HCT116 (cell line): Measurements from ENCODE around the gene LBR. TPM values are rescaled to one million over a fixed set of nuclear protein-coding genes. Genes with fewer than 3 reads are reported as not detected.

Source experiments
- ATAC-seq: fragments of 200-7000 bp; cut with Tn5 transposase; 2 replicates; pipeline ENCODE4 v1.9.1; 2020; ENCODE audit warnings: mild to moderate bottlenecking, moderate library complexity
- BruUV-seq: library from RNA; stranded (reverse); fragments of 400-500 nt; replicated peaks from 2 replicates; lab custom pipeline; 2021; lab: Mats Ljungman, UMichigan
- CTCF ChIA-PET: fragments of 300-600 bp; sonication (Branson Sonifier 250); formaldehyde crosslinking; loops from one replicate; lab custom pipeline; 2021; ENCODE audit warnings: antibody characterized with exemption; lab: Charles Lee
- POLR2A ChIA-PET: fragments of 300-600, 350-600 bp; sonication (Branson Sonifier 250); formaldehyde crosslinking; loops from one replicate; lab custom pipeline; 2021; ENCODE audit warnings: antibody characterized with exemption; lab: Charles Lee
- RAD21 ChIA-PET, 2 experiments: fragments of 300-600 bp; sonication (Branson Sonifier 250); formaldehyde crosslinking; loops; one replicate each; lab custom pipeline; 2023; ENCODE audit warnings: low total read pairs in 2 of 2; ENCODE audit not compliant: uncharacterized antibody in 2 of 2, unreplicated experiment in 2 of 2, low non-redundant PET in 1 of 2; lab: Charles Lee
- DNase-seq: peaks from one replicate; pipeline ENCODE4 v3.0.0-alpha.2; 2010; ENCODE audit warnings: low read depth, low spot score
- H2AFZ ChIP-seq: fragments of 200-600 bp; shearing (Covaris generic), sonication (generic); 2 replicates; pipeline ENCODE4 v1.6.1; 2017; ENCODE audit warnings: low read depth, mixed run types, mixed read lengths, antibody characterized with exemption, low read length; ENCODE audit not compliant: poor library complexity, severe bottlenecking
- H3K27ac ChIP-seq: 2 replicates; pipeline ENCODE4 v1.5.1; 2012; ENCODE audit warnings: low read depth, low read length
- H3K27me3 ChIP-seq: fragments of 200-600 bp; sonication (generic); 2 replicates; pipeline ENCODE4 v1.6.1; 2016; ENCODE audit warnings: mixed run types, low read length, mixed read lengths; ENCODE audit not compliant: insufficient read depth
- H3K36me3 ChIP-seq, 2 experiments: fragments of 200-500 bp in 1 of 2; fragments of 200-600 bp in 1 of 2; sonication (Bioruptor generic) in 1 of 2; sonication (generic) in 1 of 2; 2 replicates each; pipeline versions ENCODE4 v1.5.1 to v1.6.1; 2014 to 2016; ENCODE audit warnings: low read length in 2 of 2, inconsistent platforms in 1 of 2, mixed read lengths in 1 of 2, mixed run types in 1 of 2; ENCODE audit not compliant: insufficient read depth in 2 of 2, control insufficient read depth in 1 of 2
- H3K4me1 ChIP-seq, 2 experiments: fragments of 200-600 bp in 1 of 2; sonication (generic) in 1 of 2; 2 replicates each; pipeline versions ENCODE4 v1.5.1 to v1.6.1; 2012 to 2017; ENCODE audit warnings: low read length in 2 of 2, inconsistent platforms in 1 of 2, mild to moderate bottlenecking in 1 of 2, mixed read lengths in 1 of 2, mixed run types in 1 of 2, moderate library complexity in 1 of 2; ENCODE audit not compliant: insufficient read depth in 2 of 2, control insufficient read depth in 1 of 2
- H3K4me2 ChIP-seq: fragments of 200-600 bp; sonication (generic); 2 replicates; pipeline ENCODE4 v1.6.1; 2017; ENCODE audit warnings: mixed run types, low read length, mixed read lengths
- H3K4me3 ChIP-seq, 2 experiments: fragments of 200-600 bp in 1 of 2; sonication (generic) in 1 of 2; replicated peaks in 1 of 2; 2 replicates each; pipeline ENCODE4 v1.5.1; 2011 to 2016; ENCODE audit warnings: low read length in 2 of 2, control low read depth in 1 of 2, low read depth in 1 of 2, mild to moderate bottlenecking in 1 of 2, mixed read lengths in 1 of 2, mixed run types in 1 of 2
- H3K79me2 ChIP-seq: fragments of 200-600 bp; sonication (generic); 2 replicates; pipeline ENCODE4 v1.6.1; 2017; ENCODE audit warnings: mild to moderate bottlenecking, mixed run types, low read length, moderate library complexity, mixed read lengths; ENCODE audit not compliant: insufficient read depth
- H3K9ac ChIP-seq: fragments of 200-600 bp; sonication (generic); 2 replicates; pipeline ENCODE4 v1.6.1; 2016; ENCODE audit warnings: low read length, mixed read lengths
- H3K9me2 ChIP-seq: fragments of 200-600 bp; sonication (generic), shearing (Covaris generic); 2 replicates; pipeline ENCODE4 v1.6.1; 2017; ENCODE audit warnings: mixed run types, mild to moderate bottlenecking, moderate library complexity; ENCODE audit not compliant: insufficient read depth
- H3K9me3 ChIP-seq, 2 experiments: fragments of 200-500 bp in 1 of 2; fragments of 200-600 bp in 1 of 2; sonication (Bioruptor generic) in 1 of 2; sonication (generic) in 1 of 2; 2 replicates each; pipeline ENCODE4 v1.6.1; 2014 to 2017; ENCODE audit warnings: low read length in 2 of 2, mixed read lengths in 2 of 2, inconsistent platforms in 1 of 2, low read depth in 1 of 2, mild to moderate bottlenecking in 1 of 2, mixed run types in 1 of 2, moderate library complexity in 1 of 2; ENCODE audit not compliant: control insufficient read depth in 1 of 2, insufficient read depth in 1 of 2
- H4K20me1 ChIP-seq: fragments of 200-600 bp; sonication (generic), shearing (Covaris generic); 2 replicates; pipeline ENCODE4 v1.6.1; 2017; ENCODE audit warnings: mixed run types, mild to moderate bottlenecking, moderate library complexity; ENCODE audit not compliant: insufficient read depth
- CTCF ChIP-seq, 3 experiments: fragments of 200-600 bp in 1 of 3; sonication (generic) in 1 of 3; IDR thresholded peaks in 2 of 3; conservative IDR thresholded peaks in 1 of 3; 2 replicates each; pipeline ENCODE4 v1.5.1; 2012 to 2017; ENCODE audit warnings: low read depth in 2 of 3, low read length in 2 of 3, antibody characterized with exemption in 1 of 3, borderline replicate concordance in 1 of 3, control low read depth in 1 of 3, mild to moderate bottlenecking in 1 of 3, mixed read lengths in 1 of 3, mixed run types in 1 of 3, moderate library complexity in 1 of 3; ENCODE audit not compliant: insufficient read depth in 1 of 3
- EGR1 ChIP-seq: IDR thresholded peaks from 2 replicates; pipeline ENCODE4 v1.6.1; 2012; ENCODE audit warnings: low read depth
- ELF1 ChIP-seq: IDR thresholded peaks from 2 replicates; pipeline ENCODE4 v1.6.1; 2012; ENCODE audit warnings: low read depth, borderline replicate concordance
- EZH2phosphoT487 ChIP-seq: fragments of 200-600 bp; IDR thresholded peaks from 2 replicates; pipeline ENCODE4 v1.6.1; 2018; ENCODE audit warnings: antibody characterized with exemption, borderline replicate concordance
- JUND ChIP-seq: IDR thresholded peaks from 2 replicates; pipeline ENCODE4 v1.6.1; 2012
- MAX ChIP-seq: IDR thresholded peaks from 2 replicates; pipeline ENCODE4 v1.6.1; 2012
- POLR2A ChIP-seq: IDR thresholded peaks from 2 replicates; pipeline ENCODE4 v1.7.0; 2011; ENCODE audit warnings: borderline replicate concordance; ENCODE audit not compliant: insufficient read depth, insufficient read length; ENCODE audit errors: extremely low read depth
- POLR2AphosphoS5 ChIP-seq: IDR thresholded peaks from 2 replicates; pipeline ENCODE4 v1.6.1; 2011; ENCODE audit warnings: mild to moderate bottlenecking, low read depth, low read length, moderate library complexity
- RAD21 ChIP-seq: IDR thresholded peaks from 2 replicates; pipeline ENCODE4 v1.6.1; 2012; ENCODE audit warnings: low read depth, mild to moderate bottlenecking
- REST ChIP-seq: IDR thresholded peaks from 2 replicates; pipeline ENCODE4 v1.6.1; 2012; ENCODE audit warnings: low read depth
- SIN3A ChIP-seq: IDR thresholded peaks from 2 replicates; pipeline ENCODE4 v1.6.1; 2012; ENCODE audit warnings: low read depth
- SP1 ChIP-seq: IDR thresholded peaks from 2 replicates; pipeline ENCODE4 v1.6.1; 2012; ENCODE audit warnings: low read depth
- SRF ChIP-seq: IDR thresholded peaks from 2 replicates; pipeline ENCODE4 v1.6.1; 2012; ENCODE audit warnings: low read depth
- TCF7L2 ChIP-seq: IDR thresholded peaks from 2 replicates; pipeline ENCODE4 v1.7.0; 2011; ENCODE audit warnings: borderline replicate concordance, inconsistent platforms; ENCODE audit not compliant: insufficient read depth, insufficient read length; ENCODE audit errors: extremely low read depth
- YY1 ChIP-seq: IDR thresholded peaks from 2 replicates; pipeline ENCODE4 v1.6.1; 2011; ENCODE audit warnings: low read length, low read depth, moderate library complexity, mild to moderate bottlenecking; ENCODE audit not compliant: insufficient replicate concordance; ENCODE audit errors: extremely low read depth
- ZNF274 ChIP-seq: fragments of 200-500 bp; sonication (Bioruptor generic); IDR thresholded peaks from 2 replicates; pipeline ENCODE4 v1.6.1; 2014; ENCODE audit warnings: mild to moderate bottlenecking, low read depth, low read length, inconsistent platforms
- intact Hi-C: fragments of 100-400 bp; cut with micrococcal nuclease; formaldehyde crosslinking; loops from 2 replicates; pipeline ENCODE4 v1.10.0; 2022
- total RNA-seq: library from RNA; stranded (reverse); gene quantifications from one replicate; pipeline ENCODE4 v1.2.1, GENCODE V29; 2021; ENCODE audit not compliant: unreplicated experiment
- TF ChIP-seq, protein P1 (sequence below): IDR thresholded peaks from 2 replicates; pipeline ENCODE4 v1.6.1; 2012
- TF ChIP-seq, protein P2 (sequence below): IDR thresholded peaks from 2 replicates; pipeline ENCODE4 v1.6.1; 2011; ENCODE audit warnings: mild to moderate bottlenecking, low read length, moderate library complexity; ENCODE audit not compliant: insufficient replicate concordance; ENCODE audit errors: extremely low read depth

The LBR gene
- total RNA-seq, 1 experiment from 2014 or later: 97.4 TPM

DNA sequence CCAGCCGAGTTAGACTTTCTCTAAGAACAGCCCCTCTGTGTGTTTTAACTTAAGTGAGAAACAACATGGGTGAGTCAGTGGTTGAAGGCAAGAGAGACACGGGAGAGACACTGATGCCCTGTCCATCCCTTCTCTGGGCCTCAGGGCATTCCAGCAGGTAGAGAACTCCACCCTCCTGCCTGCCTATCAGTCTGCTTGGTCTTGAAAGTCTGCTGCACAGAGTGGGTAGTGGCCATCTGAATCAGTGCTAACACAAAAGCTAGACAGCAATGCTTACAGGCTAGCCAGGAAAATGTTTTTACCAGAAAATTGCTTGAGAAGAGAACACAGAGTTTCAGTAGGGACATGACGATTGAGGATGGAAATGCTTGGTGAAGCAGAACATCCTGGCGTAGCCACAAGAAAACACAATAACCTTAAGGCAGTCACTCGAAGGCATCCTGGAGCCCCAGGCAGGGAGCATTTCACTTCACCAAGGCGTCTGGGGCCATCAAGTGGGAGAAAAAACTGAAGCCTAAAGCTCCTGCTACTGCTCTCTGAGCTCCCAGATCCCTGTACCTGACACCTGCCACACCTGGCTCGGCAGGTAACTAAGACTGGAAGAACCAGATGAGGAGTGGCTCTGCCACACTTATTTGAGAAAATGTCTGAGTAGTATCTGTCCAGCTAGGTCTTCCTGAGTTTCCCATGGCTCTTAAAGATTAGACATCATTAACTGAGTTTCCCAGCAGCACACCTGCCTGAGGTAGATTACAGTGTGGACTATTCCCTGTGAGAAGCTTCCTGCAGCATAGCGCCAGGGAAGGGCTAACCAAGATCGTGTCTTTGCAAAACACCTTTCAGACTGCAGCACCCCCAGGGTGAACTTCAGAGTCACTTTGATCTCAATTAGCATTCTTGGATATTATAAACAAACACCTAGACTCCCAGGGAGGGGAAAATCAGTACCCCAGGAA, 18.1 kb upstream of the LBR start:
- H3K9me2 ChIP-seq: no peaks in the 10 kb centered on the region
- intact Hi-C loops: no loop called here
- no peaks in the 10 kb centered on the region for H3K9me3 ChIP-seq
- H3K4me2 ChIP-seq: peak overlapping the region; percentile 46
- peaks cover 50 to 84% of the 10 kb centered on the region in 2 experiments for H3K4me1 ChIP-seq
- no TSS peak for BruUV-seq
- peak overlapping the region; percentile 40 for H3K27ac ChIP-seq
- H3K9ac ChIP-seq: no peak overlapping the region
- CTCF ChIA-PET: no interaction called here
- no peaks in the 10 kb centered on the region for H3K79me2 ChIP-seq
- POLR2A ChIA-PET: interaction anchor here (1.0 to 1.2 kb wide), 3 partner anchors 8 to 17 kb away, joined by 3 read pairs; partner anchors contain the start of gene LBR
- no peaks in the 10 kb centered on the region for H4K20me1 ChIP-seq
- RAD21 ChIA-PET: no interaction called here
- ATAC-seq (no peak), DNase-seq (no peak)
- H3K36me3 ChIP-seq: no peaks in the 10 kb centered on the region
- H3K4me3 ChIP-seq: no peak overlapping the region
- no peaks in the 10 kb centered on the region for H3K27me3 ChIP-seq
- H2AFZ ChIP-seq: peak overlapping the region; percentile 75
- TF ChIP-seq EGR1 (no peak), YY1 (no peak), REST (no peak), SIN3A (no peak), SP1 (no peak), RAD21 (no peak), JUND (no peak), CTCF (IDR thresholded peaks at IDR 0.05 in 2 of 3, conservative IDR thresholded peaks at IDR 0.05 in 1 of 3; ENCODE audit: borderline replicate concordance in 1 of 3, insufficient read depth in 1 of 3, low read depth in 2 of 3, low read length in 2 of 3) (no peak), ZNF274 (no peak), ELF1 (no peak), POLR2AphosphoS5 (no peak), TCF7L2 (no peak), POLR2A (no peak), MAX (no peak), EZH2phosphoT487 (no peak), SRF (no peak)
- TF ChIP-seq, protein P1, sequence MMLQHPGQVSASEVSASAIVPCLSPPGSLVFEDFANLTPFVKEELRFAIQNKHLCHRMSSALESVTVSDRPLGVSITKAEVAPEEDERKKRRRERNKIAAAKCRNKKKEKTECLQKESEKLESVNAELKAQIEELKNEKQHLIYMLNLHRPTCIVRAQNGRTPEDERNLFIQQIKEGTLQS: no peak
- TF ChIP-seq, protein P2, sequence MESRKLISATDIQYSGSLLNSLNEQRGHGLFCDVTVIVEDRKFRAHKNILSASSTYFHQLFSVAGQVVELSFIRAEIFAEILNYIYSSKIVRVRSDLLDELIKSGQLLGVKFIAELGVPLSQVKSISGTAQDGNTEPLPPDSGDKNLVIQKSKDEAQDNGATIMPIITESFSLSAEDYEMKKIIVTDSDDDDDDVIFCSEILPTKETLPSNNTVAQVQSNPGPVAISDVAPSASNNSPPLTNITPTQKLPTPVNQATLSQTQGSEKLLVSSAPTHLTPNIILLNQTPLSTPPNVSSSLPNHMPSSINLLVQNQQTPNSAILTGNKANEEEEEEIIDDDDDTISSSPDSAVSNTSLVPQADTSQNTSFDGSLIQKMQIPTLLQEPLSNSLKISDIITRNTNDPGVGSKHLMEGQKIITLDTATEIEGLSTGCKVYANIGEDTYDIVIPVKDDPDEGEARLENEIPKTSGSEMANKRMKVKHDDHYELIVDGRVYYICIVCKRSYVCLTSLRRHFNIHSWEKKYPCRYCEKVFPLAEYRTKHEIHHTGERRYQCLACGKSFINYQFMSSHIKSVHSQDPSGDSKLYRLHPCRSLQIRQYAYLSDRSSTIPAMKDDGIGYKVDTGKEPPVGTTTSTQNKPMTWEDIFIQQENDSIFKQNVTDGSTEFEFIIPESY: no peak
